Measurements from ENCODE around the gene CACYBP. TPM values are rescaled to one million over a fixed set of nuclear protein-coding genes. Genes with fewer than 3 reads are reported as not detected.

Gene CACYBP
- total RNA-seq, 1 donor from 2014 or later = 70.2 TPM

- H3K36me3 ChIP-seq = no peaks in the 10 kb centered on the region
- H3K4me1 ChIP-seq = peaks cover 11% of the 10 kb centered on the region
- intact Hi-C loops (cut with DNase I) = no loop called here
- DNase-seq (no peak), ATAC-seq (no peak)
- no peaks in the 10 kb centered on the region for H3K27me3 ChIP-seq
- no peaks in the 10 kb centered on the region for H3K9me3 ChIP-seq
- no peak for TF ChIP-seq CTCF (IDR thresholded peaks at IDR 0.05)
- H3K4me3 ChIP-seq = no peak overlapping the region
- H3K27ac ChIP-seq = no peak overlapping the region
These were observed 42.8 kb upstream of the CACYBP start for GRCh38 chr1:174956976-174957375.

- intact Hi-C loops (cut with DNase I) = no loop called here
- no peaks in the 10 kb centered on the region for H3K27me3 ChIP-seq
- no peak overlapping the region for H3K27ac ChIP-seq
- no peaks in the 10 kb centered on the region for H3K36me3 ChIP-seq
- no peaks in the 10 kb centered on the region for H3K9me3 ChIP-seq
- peaks cover 11% of the 10 kb centered on the region for H3K4me1 ChIP-seq
- no peak for ATAC-seq
- TF ChIP-seq CTCF (IDR thresholded peaks at IDR 0.05) = no peak
- no peak for DNase-seq
- H3K4me3 ChIP-seq = no peak overlapping the region
These were observed 41.9 kb upstream of the CACYBP start for GRCh38 chr1:174957829-174958228.

- no peaks in the 10 kb centered on the region for H3K9me3 ChIP-seq
- DNase-seq = no peak
- TF ChIP-seq CTCF (IDR thresholded peaks at IDR 0.05) = no peak
- no peaks in the 10 kb centered on the region for H3K27me3 ChIP-seq
- H3K4me3 ChIP-seq = no peak overlapping the region
- no peak overlapping the region for H3K27ac ChIP-seq
- ATAC-seq = no peak
- peaks cover 11% of the 10 kb centered on the region for H3K4me1 ChIP-seq
- no peaks in the 10 kb centered on the region for H3K36me3 ChIP-seq
- intact Hi-C loops (cut with DNase I) = no loop called here
These were observed 41.4 kb upstream of the CACYBP start for GRCh38 chr1:174958396-174958795.

- DNase-seq = no peak
- intact Hi-C loops (cut with DNase I) = loop anchor here (10.0 kb wide), 1 partner anchor 186 kb away; no protein-coding TSS in a partner anchor
- no peak for ATAC-seq
- no peak for TF ChIP-seq CTCF (IDR thresholded peaks at IDR 0.05)
- H3K4me1 ChIP-seq = peaks cover 23% of the 10 kb centered on the region
- H3K9me3 ChIP-seq = no peaks in the 10 kb centered on the region
- H3K4me3 ChIP-seq = no peak overlapping the region
- H3K36me3 ChIP-seq = no peaks in the 10 kb centered on the region
- H3K27me3 ChIP-seq = no peaks in the 10 kb centered on the region
- H3K27ac ChIP-seq = no peak overlapping the region
These were observed 39.4 kb upstream of the CACYBP start for GRCh38 chr1:174960362-174960761.

GRCh38 chr1:174963529-174964125 is 36.1 kb upstream of the CACYBP start:
- Histone ChIP-seq H3K4me1 (peaks cover 53% of the 10 kb centered on the region), H3K27me3 (no peaks in the 10 kb centered on the region), H3K4me3 (no peak overlapping the region), H3K27ac (peak overlapping the region; percentile 84), H3K9me3 (no peaks in the 10 kb centered on the region), H3K36me3 (no peaks in the 10 kb centered on the region)
- intact Hi-C loops (cut with DNase I) = loop anchor here (10.0 kb wide), 1 partner anchor 189 kb away; no protein-coding TSS in a partner anchor
- DNase-seq = no peak
- TF ChIP-seq CTCF (IDR thresholded peaks at IDR 0.05) = no peak
- ATAC-seq = no peak

Data from upper lobe of right lung (tissue), 1 donor.